ENCODE data around the gene LYZL6. TPM values are rescaled to one million over a fixed set of nuclear protein-coding genes. Genes with fewer than 3 reads are reported as not detected.

LYZL6 gene
- total RNA-seq, 1 experiment from 2014 or later: not detected

DNA sequence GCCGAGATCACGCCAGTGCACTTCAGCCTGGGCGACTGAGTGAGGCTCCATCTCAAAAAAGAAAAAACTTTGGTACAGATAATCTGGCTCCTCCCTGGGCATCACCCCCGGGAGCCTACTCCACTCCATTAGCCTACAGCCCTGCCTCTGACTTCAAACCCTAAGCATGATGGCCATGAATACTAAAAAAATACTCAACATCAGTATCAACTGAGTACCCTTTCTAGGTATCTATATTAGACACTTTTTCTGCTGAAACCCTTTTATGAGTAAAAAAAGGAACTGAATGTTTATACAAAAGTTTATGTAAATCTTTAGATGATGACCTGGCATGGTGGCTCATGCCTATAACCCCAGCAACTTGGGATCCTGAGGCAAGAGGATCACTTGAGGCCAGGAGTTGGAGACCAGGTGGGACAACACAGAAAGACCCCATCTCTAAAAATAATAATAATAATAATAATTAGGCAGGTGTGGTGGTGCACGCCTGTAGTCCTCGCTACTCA is 19.9 kb downstream of the LYZL6 start:
- in situ Hi-C loops (cut with HindIII; ENCODE audit: low pct_unique_long_range_greater_than_20kb, low sequenced_read_pairs): no loop called here
- CTCF ChIA-PET: no interaction called here

DNA sequence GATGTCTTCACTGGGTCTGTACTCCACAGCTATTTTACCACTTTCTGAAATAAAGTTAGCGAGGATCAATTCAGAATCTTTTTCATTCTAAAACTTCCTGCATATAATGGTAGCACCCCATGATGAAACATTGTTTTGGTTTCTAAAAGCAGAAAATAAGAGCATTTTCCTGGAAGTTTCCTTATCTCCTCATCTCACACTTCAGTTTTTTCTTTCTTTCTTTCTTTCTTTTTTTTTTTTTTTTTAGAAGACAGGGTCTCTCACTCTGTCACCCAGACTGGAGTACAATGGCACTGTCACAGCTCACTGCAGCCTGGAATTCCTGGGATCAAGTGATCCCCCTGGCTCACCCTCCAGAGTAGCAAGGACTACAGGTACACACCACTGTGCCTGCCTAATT is 23.3 kb downstream of the LYZL6 start:
- Histone ChIP-seq H3K27ac (ENCODE audit: low read length) (no peak overlapping the region), H3K4me1 (ENCODE audit: control insufficient read depth, insufficient read depth, low read length) (no peaks in the 10 kb centered on the region), H3K36me3 (ENCODE audit: control insufficient read depth, insufficient read depth, low read length) (no peaks in the 10 kb centered on the region), H3K4me3 (ENCODE audit: low read depth in 2 of 2, low read length in 2 of 2) (no peak overlapping the region), H3K27me3 (ENCODE audit: control insufficient read depth, insufficient read depth, low read length) (no peaks in the 10 kb centered on the region), H3K9me3 (ENCODE audit: control insufficient read depth, insufficient read depth, low read depth, low read length) (no peaks in the 10 kb centered on the region)
- ChIA-PET POLR2A (no interaction called here), CTCF (no interaction called here)
- no TSS peak for BruUV-seq (replicated peaks)
- DNase-seq (ENCODE audit: low read depth, low spot score) (no peak), ATAC-seq (no peak)
- intact Hi-C loops (cut with micrococcal nuclease; ENCODE audit: unreplicated experiment): no loop called here
- TF ChIP-seq REST (IDR thresholded peaks at IDR 0.05; ENCODE audit: insufficient read depth in 1 of 2, low read depth in 2 of 2, low read length in 1 of 2): no peak
- no peak for TF ChIP-seq POLR2AphosphoS5 (IDR thresholded peaks at IDR 0.05; ENCODE audit: low read depth, low read length)
- TF ChIP-seq SIN3A (IDR thresholded peaks at IDR 0.05; ENCODE audit: borderline replicate concordance, insufficient read depth, low read depth, low read length): no peak
- TF ChIP-seq, protein P1, sequence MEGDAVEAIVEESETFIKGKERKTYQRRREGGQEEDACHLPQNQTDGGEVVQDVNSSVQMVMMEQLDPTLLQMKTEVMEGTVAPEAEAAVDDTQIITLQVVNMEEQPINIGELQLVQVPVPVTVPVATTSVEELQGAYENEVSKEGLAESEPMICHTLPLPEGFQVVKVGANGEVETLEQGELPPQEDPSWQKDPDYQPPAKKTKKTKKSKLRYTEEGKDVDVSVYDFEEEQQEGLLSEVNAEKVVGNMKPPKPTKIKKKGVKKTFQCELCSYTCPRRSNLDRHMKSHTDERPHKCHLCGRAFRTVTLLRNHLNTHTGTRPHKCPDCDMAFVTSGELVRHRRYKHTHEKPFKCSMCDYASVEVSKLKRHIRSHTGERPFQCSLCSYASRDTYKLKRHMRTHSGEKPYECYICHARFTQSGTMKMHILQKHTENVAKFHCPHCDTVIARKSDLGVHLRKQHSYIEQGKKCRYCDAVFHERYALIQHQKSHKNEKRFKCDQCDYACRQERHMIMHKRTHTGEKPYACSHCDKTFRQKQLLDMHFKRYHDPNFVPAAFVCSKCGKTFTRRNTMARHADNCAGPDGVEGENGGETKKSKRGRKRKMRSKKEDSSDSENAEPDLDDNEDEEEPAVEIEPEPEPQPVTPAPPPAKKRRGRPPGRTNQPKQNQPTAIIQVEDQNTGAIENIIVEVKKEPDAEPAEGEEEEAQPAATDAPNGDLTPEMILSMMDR (IDR thresholded peaks at IDR 0.05): no peak
- TF ChIP-seq TCF7L2 (IDR thresholded peaks at IDR 0.05; ENCODE audit: low read depth, low read length): no peak
- in situ Hi-C loops (cut with HindIII; ENCODE audit: low pct_unique_long_range_greater_than_20kb, low sequenced_read_pairs): no loop called here

More for the DNA sequence above, 19.9 kb downstream of the LYZL6 start:
- Histone ChIP-seq H3K27ac (ENCODE audit: low read length) (no peak overlapping the region), H3K4me3 (ENCODE audit: low read depth in 2 of 2, low read length in 2 of 2) (no peak overlapping the region), H3K4me1 (ENCODE audit: control insufficient read depth, insufficient read depth, low read length) (no peaks in the 10 kb centered on the region), H3K9me3 (ENCODE audit: control insufficient read depth, insufficient read depth, low read depth, low read length) (no peaks in the 10 kb centered on the region), H3K27me3 (ENCODE audit: control insufficient read depth, insufficient read depth, low read length) (no peaks in the 10 kb centered on the region), H3K36me3 (ENCODE audit: control insufficient read depth, insufficient read depth, low read length) (no peaks in the 10 kb centered on the region)
- TF ChIP-seq POLR2AphosphoS5 (IDR thresholded peaks at IDR 0.05; ENCODE audit: low read depth, low read length) (no peak), TCF7L2 (IDR thresholded peaks at IDR 0.05; ENCODE audit: low read depth, low read length) (no peak), SIN3A (IDR thresholded peaks at IDR 0.05; ENCODE audit: borderline replicate concordance, insufficient read depth, low read depth, low read length) (no peak), REST (IDR thresholded peaks at IDR 0.05; ENCODE audit: insufficient read depth in 1 of 2, low read depth in 2 of 2, low read length in 1 of 2) (no peak)
- TF ChIP-seq, protein P1 (IDR thresholded peaks at IDR 0.05): no peak
- BruUV-seq (replicated peaks): no TSS peak
- DNase-seq (ENCODE audit: low read depth, low spot score) (no peak), ATAC-seq (no peak)
- POLR2A ChIA-PET: no interaction called here
- intact Hi-C loops (cut with micrococcal nuclease; ENCODE audit: unreplicated experiment): no loop called here
